Keratinocyte (primary cell): Measurements from ENCODE around the gene TCFL5.

Experiments
- CTCF ChIP-seq, 3 experiments: IDR thresholded peaks in 1 of 3; conservative IDR thresholded peaks in 1 of 3; optimal IDR thresholded peaks in 1 of 3; 2 replicates in 2 of 3; 3 replicates in 1 of 3; pipeline versions ENCODE3 to v1.5.1; 2011; ENCODE audit warnings: low read length in 3 of 3, mild to moderate bottlenecking in 3 of 3, moderate library complexity in 2 of 3, control low read depth in 1 of 3, inconsistent platforms in 1 of 3; ENCODE audit not compliant: insufficient read depth in 2 of 3; ENCODE audit errors: extremely low read depth in 1 of 3
- EZH2 ChIP-seq: IDR thresholded peaks from one replicate; pipeline ENCODE4 v1.6.1; 2012; ENCODE audit warnings: inconsistent platforms, mild to moderate bottlenecking, low read length, moderate library complexity

- peak; percentile 46 to 59 (median 47) for TF ChIP-seq CTCF (optimal IDR thresholded peaks at IDR 0.05 in 1 of 3, IDR thresholded peaks at IDR 0.05 in 1 of 3, conservative IDR thresholded peaks at IDR 0.05 in 1 of 3; ENCODE audit: extremely low read depth in 1 of 3, insufficient read depth in 2 of 3, low read length in 3 of 3)
- TF ChIP-seq EZH2 = no peak
Measured at GRCh38 chr20:62900692-62901584, 39.3 kb upstream of the TCFL5 start.
